IPS DF 6.9 (cell line): Measurements from ENCODE around the gene RTN4.

Source experiments
- DNase-seq: peaks from one replicate; pipeline ENCODE4 v3.0.0-alpha.2; 2013; ENCODE audit warnings: low read depth, low spot score
- H3K27ac ChIP-seq: one replicate; pipeline ENCODE4 v1.5.1; 2013; ENCODE audit warnings: low read length, control low read depth
- H3K27me3 ChIP-seq: 2 replicates; pipeline ENCODE4 v1.6.1; 2013; ENCODE audit warnings: mild to moderate bottlenecking, low read length; ENCODE audit not compliant: control insufficient read depth, insufficient read depth
- H3K36me3 ChIP-seq: 2 replicates; pipeline ENCODE4 v1.6.1; 2013; ENCODE audit warnings: low read length; ENCODE audit not compliant: control insufficient read depth, insufficient read depth
- H3K4me1 ChIP-seq: 2 replicates; pipeline ENCODE4 v1.6.1; 2013; ENCODE audit warnings: low read length; ENCODE audit not compliant: control insufficient read depth, insufficient read depth
- H3K4me3 ChIP-seq: 2 replicates; pipeline ENCODE4 v1.5.1; 2013; ENCODE audit warnings: mild to moderate bottlenecking, low read length
- H3K9me3 ChIP-seq: 2 replicates; pipeline ENCODE4 v1.6.1; 2013; ENCODE audit warnings: low read length, inconsistent platforms; ENCODE audit not compliant: control insufficient read depth, insufficient read depth
- WGBS: extraction: QIAGEN DNeasy Blood & Tissue Kit; methylation state at CpG from one replicate; pipeline ENCODE4 v1.1.7; 2013; ENCODE audit warnings: mixed read lengths, missing lambda C conversion rate; ENCODE audit not compliant: insufficient read length, insufficient coverage; 5-methylcytosine and 5-hydroxymethylcytosine counted together

RTN4 gene

DNA sequence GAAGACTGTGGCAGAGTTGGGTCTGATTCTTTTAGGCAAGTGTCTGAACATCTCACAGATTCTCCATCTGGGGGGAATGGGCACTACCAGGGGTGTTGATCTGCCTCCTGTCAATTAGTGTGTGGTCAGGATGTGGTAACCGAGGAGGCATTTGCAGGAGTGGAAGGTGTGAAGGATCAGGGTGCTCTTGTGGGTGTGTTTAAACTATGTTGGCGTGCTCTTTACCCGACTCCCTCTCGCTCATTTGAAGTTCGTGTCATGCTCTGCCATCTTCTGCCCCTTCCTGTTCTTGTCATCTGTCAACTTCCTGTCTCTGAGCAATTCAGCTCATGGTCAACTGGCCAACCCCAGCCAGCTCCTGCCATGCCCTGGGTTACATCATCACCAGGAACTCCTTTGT, 107.9 kb downstream of the RTN4 start:
- Histone ChIP-seq H3K27me3 (no peaks in the 10 kb centered on the region), H3K27ac (no peak overlapping the region), H3K4me1 (no peaks in the 10 kb centered on the region), H3K4me3 (no peak overlapping the region), H3K9me3 (no peaks in the 10 kb centered on the region), H3K36me3 (no peaks in the 10 kb centered on the region)
- no peak for DNase-seq
- WGBS, result no CpG with 5 or more reads among the region's 5 CpGs

DNA sequence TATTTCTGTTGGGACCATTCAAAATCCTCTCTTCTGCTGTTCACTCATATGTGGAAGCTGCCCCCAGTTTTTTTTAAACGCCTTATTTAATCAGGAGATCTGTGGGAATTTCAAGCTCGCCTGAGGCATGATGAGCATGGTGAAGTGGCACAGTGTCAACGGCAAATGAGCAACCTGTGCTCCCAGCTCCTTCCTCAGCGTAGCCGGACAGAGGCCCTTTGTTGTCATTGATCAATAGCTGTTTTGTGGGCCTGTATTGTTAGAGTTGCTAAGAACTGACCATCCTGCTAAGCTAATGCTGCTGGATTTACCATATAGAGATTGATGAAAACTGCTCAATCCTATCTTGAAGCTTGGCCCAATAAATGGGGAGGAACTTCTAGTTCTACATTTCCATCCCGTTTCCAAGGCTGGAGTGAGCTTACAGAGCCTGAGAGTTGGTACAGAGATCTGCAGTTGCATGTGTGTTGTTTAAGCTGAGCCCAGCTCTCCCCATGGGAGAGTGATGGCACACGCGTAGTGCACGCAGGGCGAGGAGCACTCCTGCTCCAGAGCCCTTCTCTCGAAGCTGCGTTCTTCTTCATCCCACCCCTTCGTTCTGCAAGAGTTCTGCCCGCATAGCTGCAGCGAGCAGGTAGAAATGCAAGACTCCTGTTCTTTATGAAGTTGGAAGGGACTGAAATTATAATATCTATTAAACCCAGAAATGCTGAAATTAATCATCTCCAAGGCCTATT, 108.8 kb downstream of the RTN4 start:
- H3K36me3 ChIP-seq, result no peaks in the 10 kb centered on the region
- no peak overlapping the region for H3K27ac ChIP-seq
- no peaks in the 10 kb centered on the region for H3K27me3 ChIP-seq
- H3K4me3 ChIP-seq, result no peak overlapping the region
- H3K9me3 ChIP-seq, result no peaks in the 10 kb centered on the region
- no CpG with 5 or more reads among the region's 15 CpGs for WGBS
- no peak for DNase-seq
- no peaks in the 10 kb centered on the region for H3K4me1 ChIP-seq

DNA sequence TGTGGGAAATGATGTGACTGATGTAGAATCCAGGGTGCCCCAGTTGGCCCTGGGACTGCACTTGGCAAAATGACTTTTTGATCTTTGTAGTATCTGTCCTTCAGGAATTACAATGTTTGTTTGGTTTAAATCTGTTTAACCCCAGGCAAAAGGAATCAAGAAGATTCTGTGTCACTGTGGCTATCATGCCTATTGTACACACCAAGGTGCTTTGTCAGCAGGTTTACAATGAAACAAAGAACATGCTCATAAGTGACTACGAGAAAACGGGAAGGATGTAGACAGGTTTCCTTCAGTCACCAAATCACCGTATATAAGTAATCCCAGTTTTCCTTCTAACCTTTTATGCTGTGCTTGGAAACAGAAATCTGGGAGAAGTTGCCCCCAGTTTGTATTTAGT, 109.5 kb downstream of the RTN4 start:
- no peaks in the 10 kb centered on the region for H3K9me3 ChIP-seq
- H3K4me3 ChIP-seq, result no peak overlapping the region
- H3K27me3 ChIP-seq, result no peaks in the 10 kb centered on the region
- DNase-seq, result no peak
- no peaks in the 10 kb centered on the region for H3K36me3 ChIP-seq
- H3K4me1 ChIP-seq, result no peaks in the 10 kb centered on the region
- no peak overlapping the region for H3K27ac ChIP-seq
- WGBS, result no CpG with 5 or more reads among the region's 3 CpGs

- whole genome bisulfite sequencing, result no CpG with 5 or more reads among the region's 7 CpGs
- Histone ChIP-seq H3K9me3 (no peaks in the 10 kb centered on the region), H3K4me1 (no peaks in the 10 kb centered on the region), H3K27ac (no peak overlapping the region), H3K36me3 (no peaks in the 10 kb centered on the region), H3K27me3 (no peaks in the 10 kb centered on the region), H3K4me3 (no peak overlapping the region)
- DNase-seq, result no peak
Measured at GRCh38 chr2:54939446-54940118, 110.7 kb downstream of the RTN4 start.

GRCh38 chr2:54936766-54937165, 113.5 kb downstream of the RTN4 start:
- Histone ChIP-seq H3K36me3 (no peaks in the 10 kb centered on the region), H3K27ac (no peak overlapping the region), H3K4me1 (no peaks in the 10 kb centered on the region), H3K27me3 (no peaks in the 10 kb centered on the region), H3K4me3 (no peak overlapping the region), H3K9me3 (no peaks in the 10 kb centered on the region)
- no peak for DNase-seq
- WGBS, result no CpG with 5 or more reads among the region's 8 CpGs

DNA sequence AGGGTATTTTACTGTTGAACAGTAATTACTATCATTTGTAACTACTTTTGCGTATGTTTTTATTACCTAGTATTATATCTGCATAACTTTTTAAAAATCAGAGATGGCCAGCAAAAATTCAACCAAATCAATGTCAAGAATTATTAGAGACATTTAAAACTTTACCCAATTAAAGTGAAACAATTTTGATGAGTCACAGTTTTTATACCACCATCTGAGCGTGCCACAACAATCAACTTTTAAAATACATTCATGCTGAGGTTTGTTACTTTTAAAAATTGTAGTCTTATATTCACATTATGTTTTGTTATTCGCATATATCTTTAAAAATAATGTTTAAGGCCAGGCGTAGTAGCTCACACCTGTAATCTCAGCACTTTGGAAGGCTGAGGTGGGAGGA, 114.9 kb downstream of the RTN4 start:
- Histone ChIP-seq H3K9me3 (no peaks in the 10 kb centered on the region), H3K27ac (no peak overlapping the region), H3K4me3 (no peak overlapping the region), H3K4me1 (no peaks in the 10 kb centered on the region), H3K36me3 (no peaks in the 10 kb centered on the region), H3K27me3 (no peaks in the 10 kb centered on the region)
- WGBS, result no CpG with 5 or more reads among the region's 4 CpGs
- no peak for DNase-seq

GRCh38 chr2:54931473-54931872, 118.8 kb downstream of the RTN4 start:
- no peaks in the 10 kb centered on the region for H3K27me3 ChIP-seq
- H3K27ac ChIP-seq, result no peak overlapping the region
- no peaks in the 10 kb centered on the region for H3K4me1 ChIP-seq
- DNase-seq, result no peak
- H3K4me3 ChIP-seq, result no peak overlapping the region
- H3K9me3 ChIP-seq, result no peaks in the 10 kb centered on the region
- no peaks in the 10 kb centered on the region for H3K36me3 ChIP-seq
- WGBS, result no CpG with 5 or more reads among the region's 6 CpGs

DNA sequence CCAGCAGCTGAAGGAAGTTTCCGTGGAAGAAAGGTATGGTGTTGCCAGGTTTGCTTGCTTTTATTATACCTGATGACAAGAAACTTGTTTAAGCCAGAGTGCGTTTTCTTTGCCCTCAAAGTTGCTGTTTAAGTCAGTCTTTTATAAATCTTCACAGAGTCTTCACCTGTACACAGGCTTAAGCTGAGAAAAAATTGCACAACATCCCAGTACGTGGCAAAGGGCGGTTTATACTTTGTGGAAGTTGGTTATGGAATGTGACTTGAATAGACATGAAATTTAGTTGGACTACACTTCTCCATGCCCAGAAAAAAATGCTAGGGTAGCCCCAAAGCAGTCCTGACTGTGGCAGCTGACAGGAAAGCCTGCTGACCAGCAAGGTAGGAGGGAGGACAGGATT, 121.5 kb downstream of the RTN4 start:
- no CpG with 5 or more reads among the region's 4 CpGs for WGBS
- Histone ChIP-seq H3K27ac (no peak overlapping the region), H3K4me1 (no peaks in the 10 kb centered on the region), H3K4me3 (no peak overlapping the region), H3K27me3 (no peaks in the 10 kb centered on the region), H3K9me3 (no peaks in the 10 kb centered on the region), H3K36me3 (no peaks in the 10 kb centered on the region)
- no peak for DNase-seq

DNA sequence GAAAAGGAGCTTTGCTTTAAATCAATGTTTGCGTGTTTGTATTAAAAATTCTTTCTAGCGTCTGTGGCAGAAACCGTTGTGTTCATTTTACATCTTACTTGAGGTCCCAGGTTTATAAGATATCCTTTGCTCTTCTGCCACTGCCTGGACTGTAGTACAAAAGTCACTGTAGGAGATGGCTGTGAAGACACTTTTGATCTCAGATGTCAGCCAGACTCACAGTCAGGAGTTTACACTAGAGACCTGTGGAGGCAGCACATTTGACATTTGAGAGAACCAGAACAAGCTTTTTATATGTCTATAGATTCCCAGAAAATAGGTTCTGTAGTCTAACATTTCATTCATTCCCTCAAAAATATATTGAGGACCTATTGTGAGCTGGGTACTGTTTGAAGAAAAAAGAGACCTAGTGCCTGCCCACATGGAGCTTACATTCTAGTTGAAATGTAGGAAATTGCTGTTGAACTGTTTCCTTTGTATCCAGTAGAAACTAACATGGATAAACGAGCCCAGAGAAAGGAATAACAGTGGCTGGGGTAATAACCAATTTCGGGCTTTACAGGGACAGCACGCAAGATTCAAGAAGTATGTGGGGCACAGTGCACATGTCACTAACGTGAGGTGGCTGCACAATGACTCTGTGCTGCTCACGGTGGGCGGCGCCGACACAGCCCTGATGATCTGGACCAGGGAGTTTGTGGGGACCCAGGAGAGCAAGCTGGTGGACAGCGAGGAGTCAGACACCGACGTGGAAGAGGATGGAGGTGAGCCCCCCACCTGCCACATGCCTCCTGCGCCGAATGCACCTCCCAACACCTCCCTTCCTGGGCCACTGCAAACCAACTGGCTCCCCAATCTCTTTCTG, 122.3 kb downstream of the RTN4 start:
- no peak overlapping the region for H3K27ac ChIP-seq
- H3K4me1 ChIP-seq, result no peaks in the 10 kb centered on the region
- H3K4me3 ChIP-seq, result no peak overlapping the region
- 100% methylated on average over 1 of the region's 16 CpGs for WGBS
- DNase-seq, result no peak
- H3K36me3 ChIP-seq, result no peaks in the 10 kb centered on the region
- no peaks in the 10 kb centered on the region for H3K27me3 ChIP-seq
- H3K9me3 ChIP-seq, result no peaks in the 10 kb centered on the region

DNA sequence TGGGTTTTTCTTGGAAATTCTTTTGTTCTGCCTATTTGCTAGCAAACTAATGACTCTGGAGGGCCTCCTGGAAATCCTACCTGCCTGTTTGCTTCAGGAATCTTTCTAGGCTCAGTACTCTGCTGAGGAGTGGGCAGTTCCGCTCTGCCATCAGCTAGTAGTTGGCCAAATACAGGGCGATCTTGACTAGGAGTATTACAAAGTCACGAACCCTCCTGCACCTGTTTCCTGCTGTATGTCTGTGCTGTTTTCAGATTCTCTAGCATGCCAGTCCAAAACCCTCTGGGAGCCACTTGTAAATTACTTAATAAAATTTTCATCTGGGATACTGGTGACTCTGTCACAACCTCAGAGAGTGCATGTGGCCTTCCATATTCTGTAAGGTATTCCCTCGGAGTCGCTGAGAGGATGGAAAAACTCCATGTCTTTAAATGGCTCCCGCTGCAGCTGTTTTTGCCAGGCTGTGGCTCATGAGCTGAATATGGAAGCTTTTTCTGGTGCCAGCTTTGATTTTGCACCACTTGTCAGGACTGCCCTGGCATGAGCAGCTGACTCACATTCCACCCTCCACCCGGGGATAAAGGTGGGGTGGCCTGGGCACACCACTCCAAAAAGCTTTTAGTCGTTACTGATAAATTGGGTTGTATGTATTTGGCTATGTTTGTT, 123.0 kb downstream of the RTN4 start:
- no peak for DNase-seq
- WGBS, result no CpG with 5 or more reads among the region's 8 CpGs
- Histone ChIP-seq H3K4me1 (no peaks in the 10 kb centered on the region), H3K27ac (no peak overlapping the region), H3K4me3 (no peak overlapping the region; the same call in 1 of the 2 replicates), H3K9me3 (no peaks in the 10 kb centered on the region), H3K36me3 (no peaks in the 10 kb centered on the region), H3K27me3 (no peaks in the 10 kb centered on the region)
